ENCODE measurements around the gene PARD3. TPM values are rescaled to one million over a fixed set of nuclear protein-coding genes. Genes with fewer than 3 reads are reported as not detected.

PARD3 gene
- total RNA-seq, 4 donors from 2014 or later: 115 to 226 (median 141) TPM

- no peak overlapping the region for H3K4me3 ChIP-seq
- no peaks in the 10 kb centered on the region for H3K36me3 ChIP-seq
- TF ChIP-seq EP300 (IDR thresholded peaks at IDR 0.05): no peak
- TF ChIP-seq, protein P1, sequence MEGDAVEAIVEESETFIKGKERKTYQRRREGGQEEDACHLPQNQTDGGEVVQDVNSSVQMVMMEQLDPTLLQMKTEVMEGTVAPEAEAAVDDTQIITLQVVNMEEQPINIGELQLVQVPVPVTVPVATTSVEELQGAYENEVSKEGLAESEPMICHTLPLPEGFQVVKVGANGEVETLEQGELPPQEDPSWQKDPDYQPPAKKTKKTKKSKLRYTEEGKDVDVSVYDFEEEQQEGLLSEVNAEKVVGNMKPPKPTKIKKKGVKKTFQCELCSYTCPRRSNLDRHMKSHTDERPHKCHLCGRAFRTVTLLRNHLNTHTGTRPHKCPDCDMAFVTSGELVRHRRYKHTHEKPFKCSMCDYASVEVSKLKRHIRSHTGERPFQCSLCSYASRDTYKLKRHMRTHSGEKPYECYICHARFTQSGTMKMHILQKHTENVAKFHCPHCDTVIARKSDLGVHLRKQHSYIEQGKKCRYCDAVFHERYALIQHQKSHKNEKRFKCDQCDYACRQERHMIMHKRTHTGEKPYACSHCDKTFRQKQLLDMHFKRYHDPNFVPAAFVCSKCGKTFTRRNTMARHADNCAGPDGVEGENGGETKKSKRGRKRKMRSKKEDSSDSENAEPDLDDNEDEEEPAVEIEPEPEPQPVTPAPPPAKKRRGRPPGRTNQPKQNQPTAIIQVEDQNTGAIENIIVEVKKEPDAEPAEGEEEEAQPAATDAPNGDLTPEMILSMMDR (IDR thresholded peaks at IDR 0.05): no peak
- no peak for TF ChIP-seq POLR2AphosphoS5 (IDR thresholded peaks at IDR 0.05)
- no peak overlapping the region for H3K27ac ChIP-seq
- no peaks in the 10 kb centered on the region for H3K27me3 ChIP-seq
- no peaks in the 10 kb centered on the region for H3K9me3 ChIP-seq
- DNase-seq (ENCODE audit: low spot score in 2 of 2): no peak
- WGBS: 82% methylated on average over 4 of the region's 4 CpGs
- H3K4me1 ChIP-seq: no peaks in the 10 kb centered on the region
Measured at GRCh38 chr10:34147641-34148304, 667.3 kb downstream of the PARD3 start.

GRCh38 chr10:34145715-34146114 is 669.4 kb downstream of the PARD3 start:
- Histone ChIP-seq H3K36me3 (no peaks in the 10 kb centered on the region), H3K4me1 (no peaks in the 10 kb centered on the region), H3K27me3 (no peaks in the 10 kb centered on the region), H3K4me3 (no peak overlapping the region), H3K27ac (no peak overlapping the region), H3K9me3 (no peaks in the 10 kb centered on the region)
- no peak for DNase-seq (ENCODE audit: low spot score in 2 of 2)
- WGBS: 85% methylated on average over 3 of the region's 3 CpGs
- TF ChIP-seq EP300 (IDR thresholded peaks at IDR 0.05): no peak
- TF ChIP-seq, protein P1 (IDR thresholded peaks at IDR 0.05): no peak
- TF ChIP-seq POLR2AphosphoS5 (IDR thresholded peaks at IDR 0.05): no peak
- TF ChIP-seq POLR2A (IDR thresholded peaks at IDR 0.05): no peak

- Histone ChIP-seq H3K27me3 (no peaks in the 10 kb centered on the region), H3K4me1 (no peaks in the 10 kb centered on the region), H3K4me3 (no peak overlapping the region), H3K36me3 (no peaks in the 10 kb centered on the region), H3K9me3 (no peaks in the 10 kb centered on the region), H3K27ac (no peak overlapping the region)
- DNase-seq (ENCODE audit: low spot score in 2 of 2): no peak
- WGBS: 97% methylated on average over 2 of the region's 2 CpGs
- TF ChIP-seq EP300 (IDR thresholded peaks at IDR 0.05) (no peak), POLR2AphosphoS5 (IDR thresholded peaks at IDR 0.05) (no peak), POLR2A (IDR thresholded peaks at IDR 0.05) (no peak)
- TF ChIP-seq, protein P1 (IDR thresholded peaks at IDR 0.05): no peak
Measured at GRCh38 chr10:34143466-34143865, 671.6 kb downstream of the PARD3 start.

- no peak overlapping the region for H3K4me3 ChIP-seq
- no peaks in the 10 kb centered on the region for H3K4me1 ChIP-seq
- H3K27me3 ChIP-seq: no peaks in the 10 kb centered on the region
- no peak for TF ChIP-seq POLR2A (IDR thresholded peaks at IDR 0.05)
- TF ChIP-seq, protein P1 (IDR thresholded peaks at IDR 0.05): no peak
- no peak for TF ChIP-seq EP300 (IDR thresholded peaks at IDR 0.05)
- no peak for TF ChIP-seq POLR2AphosphoS5 (IDR thresholded peaks at IDR 0.05)
- no peak for DNase-seq (ENCODE audit: low spot score in 2 of 2)
- no peaks in the 10 kb centered on the region for H3K36me3 ChIP-seq
- WGBS: 81% methylated on average over 2 of the region's 2 CpGs
- H3K9me3 ChIP-seq: no peaks in the 10 kb centered on the region
- no peak overlapping the region for H3K27ac ChIP-seq
Measured at GRCh38 chr10:34141032-34141680, 673.9 kb downstream of the PARD3 start.

GRCh38 chr10:34139559-34139958 is 675.5 kb downstream of the PARD3 start:
- Histone ChIP-seq H3K4me3 (no peak overlapping the region), H3K4me1 (peaks cover 8% of the 10 kb centered on the region), H3K9me3 (no peaks in the 10 kb centered on the region), H3K27me3 (no peaks in the 10 kb centered on the region), H3K36me3 (no peaks in the 10 kb centered on the region), H3K27ac (no peak overlapping the region)
- TF ChIP-seq EP300 (IDR thresholded peaks at IDR 0.05) (no peak), POLR2AphosphoS5 (IDR thresholded peaks at IDR 0.05) (no peak), POLR2A (IDR thresholded peaks at IDR 0.05) (no peak)
- TF ChIP-seq, protein P1 (IDR thresholded peaks at IDR 0.05): no peak
- DNase-seq (ENCODE audit: low spot score in 2 of 2): no peak
- WGBS: 91% methylated on average over 3 of the region's 3 CpGs
